HG03196 (cell line): ENCODE measurements around the gene MBTPS2.
A peak's percentile ranks its signal among the peaks of the same experiment; 100 is the strongest.
"Not testable (repeated sequence)": the region's sequence is repeated elsewhere in the genome, so short reads cannot be mapped to it uniquely, and the experiment has no call there.

Experiments used
- ATAC-seq: cut with Tn5 transposase; IDR thresholded peaks from one replicate; pipeline ENCODE4 v1.9.1; 2021; ENCODE audit not compliant: unreplicated experiment

Gene MBTPS2

GRCh38 chrX:21839334-21840192, at the start of gene MBTPS2:
Gene MBTPS2, plus strand, starts transcription at chrX:21839617. Its CDS starts 118 bp downstream, at chrX:21839735.
- peak; percentile 91 for ATAC-seq

DNA sequence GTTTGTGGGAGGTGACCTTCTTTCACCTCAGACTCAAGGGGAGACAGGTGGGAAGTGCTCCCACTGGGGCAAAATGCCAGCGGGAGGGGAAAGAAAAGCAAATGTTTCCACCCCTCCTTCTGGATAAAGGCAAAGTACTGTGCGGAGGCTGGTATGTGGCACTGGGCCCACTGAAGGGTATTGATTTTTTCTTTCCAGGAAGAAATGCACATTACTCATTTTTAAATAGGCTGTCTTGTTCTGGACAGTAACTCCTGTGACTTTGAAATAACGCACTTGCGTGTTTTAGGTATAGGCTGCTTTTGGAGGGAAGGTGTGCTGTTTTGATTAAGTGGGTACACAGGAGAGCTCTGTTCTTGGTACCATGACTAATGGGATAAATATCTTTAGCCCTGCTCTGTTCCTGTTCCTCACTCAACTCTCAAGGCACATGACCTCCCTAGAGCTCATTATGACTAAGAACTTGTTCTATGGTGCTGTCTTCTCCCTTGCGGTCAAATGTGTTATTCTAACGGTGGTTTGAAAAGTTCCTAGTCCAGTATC, 40.7 kb upstream of the MBTPS2 start:
- peak; percentile 71 for ATAC-seq

GRCh38 chrX:21799767-21800166, 39.6 kb upstream of the MBTPS2 start:
- ATAC-seq: no peak

DNA sequence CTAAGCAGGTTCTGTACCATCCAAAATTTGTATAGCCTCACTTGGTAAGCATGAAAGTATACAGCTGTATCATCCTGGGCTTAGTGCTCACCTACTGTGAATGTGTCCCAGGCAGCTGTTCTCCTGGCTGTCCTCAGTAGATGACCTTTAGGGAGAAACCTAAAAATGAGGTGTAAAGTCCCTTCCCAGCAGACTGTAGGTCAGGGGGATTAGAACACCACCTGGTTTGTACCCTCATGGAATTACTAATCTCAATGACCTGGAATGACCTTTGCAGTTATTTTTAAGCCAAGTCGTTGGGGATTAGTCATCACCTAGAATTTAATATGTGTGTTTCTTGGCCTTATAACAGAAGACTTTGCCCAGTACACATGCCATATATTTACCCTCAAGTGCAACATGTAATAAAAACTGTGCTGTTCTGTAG, 39.1 kb upstream of the MBTPS2 start:
- no peak for ATAC-seq

GRCh38 chrX:21802054-21802670, 37.3 kb upstream of the MBTPS2 start:
- ATAC-seq: no peak

GRCh38 chrX:21802839-21803238, 36.6 kb upstream of the MBTPS2 start:
- ATAC-seq: no peak

GRCh38 chrX:21806691-21807090, 32.7 kb upstream of the MBTPS2 start:
- no peak for ATAC-seq

GRCh38 chrX:21811832-21812231, 27.6 kb upstream of the MBTPS2 start:
- no peak for ATAC-seq

DNA sequence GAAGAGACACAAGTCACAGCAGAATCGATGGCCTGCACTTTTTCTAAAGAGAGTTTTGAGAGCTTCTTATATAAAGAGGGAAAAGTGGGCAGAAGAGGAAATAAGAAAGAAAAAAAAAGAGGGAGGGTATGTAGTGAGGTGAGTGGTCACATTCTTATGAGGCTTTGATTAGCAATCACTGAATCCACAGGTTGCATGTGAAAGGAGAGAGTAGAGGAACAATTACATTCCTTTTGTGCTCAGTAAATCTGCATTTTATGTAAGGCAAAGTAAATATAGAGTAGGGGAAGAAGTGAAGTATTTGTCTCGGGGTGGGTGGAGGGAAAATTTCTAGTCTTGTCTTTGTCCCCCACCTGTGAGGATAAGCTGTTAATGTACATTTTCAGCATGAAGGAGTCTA, 26.8 kb upstream of the MBTPS2 start:
- no peak for ATAC-seq

GRCh38 chrX:21813612-21814368, 25.6 kb upstream of the MBTPS2 start:
- ATAC-seq: no peak

GRCh38 chrX:21816136-21816535, 23.3 kb upstream of the MBTPS2 start:
- no peak for ATAC-seq

DNA sequence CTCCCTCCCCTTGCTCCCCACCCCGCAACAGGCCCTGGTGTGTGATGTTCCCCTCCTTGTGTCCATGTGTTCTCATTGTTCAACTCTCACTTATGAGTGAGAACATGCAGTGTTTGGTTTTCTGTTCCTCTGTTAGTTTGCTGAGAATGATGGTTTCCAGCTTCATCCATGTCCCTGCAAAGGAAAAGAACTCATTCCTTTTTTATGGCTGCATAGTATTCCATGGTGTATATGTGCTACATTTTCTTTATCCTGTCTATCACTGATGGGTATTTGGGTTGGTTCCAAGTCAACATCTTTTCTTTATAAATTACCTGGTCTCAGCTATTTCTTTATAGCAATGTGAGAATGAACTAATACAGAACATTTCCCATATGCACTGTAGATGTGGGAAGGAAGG, 19.2 kb upstream of the MBTPS2 start:
- not testable (repeated sequence) for ATAC-seq

DNA sequence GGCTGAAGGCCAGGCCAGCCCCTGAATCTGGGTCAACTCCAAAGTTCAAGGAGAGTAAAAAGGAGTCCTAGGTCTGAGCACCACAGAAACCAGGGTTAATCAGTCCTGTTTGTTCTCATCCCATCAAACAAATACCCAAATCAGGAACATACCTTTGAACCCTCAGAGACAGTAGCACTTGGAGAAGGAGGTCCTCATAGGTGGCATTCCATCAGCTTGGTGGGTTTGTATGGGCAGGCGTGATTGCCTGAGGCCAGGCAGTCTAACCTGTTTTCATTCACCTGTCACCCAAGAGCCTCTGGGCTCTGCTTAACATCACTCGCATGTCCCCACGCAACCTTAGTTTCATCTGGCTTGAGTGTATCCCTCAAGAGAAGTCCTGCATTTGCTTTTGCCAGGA, 17.5 kb upstream of the MBTPS2 start:
- no peak for ATAC-seq

DNA sequence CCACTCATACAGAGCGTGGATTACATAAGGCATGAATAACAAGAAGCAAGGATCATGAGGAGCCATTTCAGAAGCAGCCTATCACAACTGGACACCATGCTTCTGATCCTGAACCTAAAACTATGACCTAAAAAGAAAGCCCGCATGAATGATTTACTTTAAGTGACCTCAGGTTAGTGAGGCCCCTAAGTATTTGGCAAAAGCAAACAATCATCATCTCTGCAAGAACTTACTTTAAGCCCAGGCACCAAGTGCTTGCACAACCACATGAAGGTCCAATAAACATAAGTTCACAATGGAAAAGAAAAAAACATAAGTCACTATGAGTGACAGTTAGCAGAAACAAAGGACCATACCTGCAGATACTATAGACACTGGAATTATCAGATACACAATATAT, 7.9 kb upstream of the MBTPS2 start:
- no peak for ATAC-seq

- ATAC-seq: no peak
Observed at GRCh38 chrX:21837056-21837455, 2.4 kb upstream of the MBTPS2 start.

DNA sequence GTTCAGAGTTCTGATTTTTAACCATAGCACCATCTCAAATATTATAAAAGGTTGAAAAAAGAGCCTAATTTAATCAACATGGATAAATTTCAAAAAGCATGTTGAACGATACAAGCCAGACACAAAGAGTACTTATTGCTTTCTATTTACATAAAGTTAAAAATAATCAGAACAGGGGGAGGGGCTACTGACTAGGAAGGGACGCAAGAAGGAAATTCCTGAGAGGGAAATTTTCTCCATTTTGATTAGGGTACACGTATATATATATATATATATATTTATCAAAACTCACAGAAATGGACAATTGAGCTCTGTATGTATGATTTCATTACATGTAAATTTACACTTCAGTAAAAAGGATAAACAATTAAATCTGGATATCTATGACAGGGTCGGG, 482 bp upstream of the MBTPS2 start:
- no peak for ATAC-seq

DNA sequence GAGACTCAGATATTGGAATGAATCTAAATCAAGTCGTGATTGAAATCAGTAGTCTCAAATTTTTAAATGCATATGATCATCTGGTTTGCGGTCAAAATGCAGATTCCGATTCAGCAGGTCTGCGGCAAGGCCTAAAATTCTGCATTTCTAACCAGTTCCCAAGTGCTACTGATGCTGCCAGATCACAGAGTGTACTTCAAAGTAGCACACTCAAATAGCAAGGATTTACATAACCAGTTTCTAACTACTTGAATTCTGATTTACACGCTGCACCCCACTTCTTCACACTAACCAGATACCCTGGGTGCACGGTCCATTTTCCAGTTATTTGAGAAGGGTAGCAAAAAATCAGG, 752 bp downstream of the MBTPS2 start:
- no peak for ATAC-seq

GRCh38 chrX:21843179-21843578, 3.8 kb downstream of the MBTPS2 start:
- ATAC-seq: no peak

GRCh38 chrX:21845096-21845495, 5.7 kb downstream of the MBTPS2 start:
- ATAC-seq: no peak

DNA sequence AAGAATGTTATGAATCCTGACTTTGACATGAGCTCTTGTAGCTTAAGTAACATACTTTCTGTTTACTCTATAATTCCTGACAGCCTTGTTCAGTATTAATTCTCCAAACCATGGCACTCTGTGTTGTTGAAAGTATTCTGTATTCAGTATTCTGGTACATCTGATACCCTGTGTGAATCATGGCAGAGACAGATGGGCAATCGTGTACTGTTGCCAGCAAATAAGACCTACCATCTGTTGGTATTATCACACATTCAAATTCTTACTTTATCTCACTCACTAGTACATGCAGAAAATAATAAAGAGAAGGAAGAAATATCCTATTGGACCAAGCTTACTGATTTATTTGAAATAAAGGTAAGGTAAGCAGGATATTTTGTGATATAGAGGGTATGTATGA, 7.9 kb downstream of the MBTPS2 start:
- no peak for ATAC-seq

GRCh38 chrX:21853578-21853977, 14.2 kb downstream of the MBTPS2 start:
- ATAC-seq: no peak
